Epidermal melanocyte (primary cell): ENCODE measurements around the gene DNAH5.
"Not testable (repeated sequence)": the region's sequence is repeated elsewhere in the genome, so short reads cannot be mapped to it uniquely, and the experiment has no call there.

Source experiments
- DNase-seq: peaks from one replicate; pipeline ENCODE4 v3.0.0; 2011; ENCODE audit warnings: low spot score; ENCODE audit not compliant: insufficient read length

DNAH5 gene

DNA sequence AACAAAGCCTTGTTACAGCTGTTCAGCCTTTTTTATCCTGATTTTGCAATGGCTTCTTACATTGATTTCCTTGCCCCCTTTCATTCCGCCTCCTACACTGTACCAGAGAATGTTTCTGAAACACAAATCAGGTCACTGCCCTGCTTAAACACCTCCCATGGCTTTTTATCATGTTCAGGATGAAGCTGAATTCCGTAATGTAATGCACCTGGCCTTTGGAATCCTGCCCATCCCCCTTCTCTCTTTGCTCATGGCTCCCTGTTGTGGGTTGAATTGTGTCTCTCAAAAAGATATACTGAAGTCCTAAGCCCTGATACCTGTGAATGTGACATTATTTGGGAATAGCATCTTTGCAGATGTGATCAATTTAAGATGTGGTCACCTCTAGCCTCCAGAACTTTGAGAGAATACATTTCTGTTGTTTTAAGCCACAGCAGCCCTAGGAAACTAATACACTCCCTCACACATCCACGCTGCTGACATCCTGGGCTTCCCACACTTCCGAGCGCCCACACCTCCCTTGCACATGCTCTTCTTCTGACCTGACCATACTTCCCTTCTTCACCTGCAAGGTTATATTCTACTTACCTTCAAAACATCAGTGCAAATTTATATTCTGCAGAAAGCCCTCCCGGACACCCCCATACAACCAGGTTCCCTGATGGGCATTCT is 101.2 kb downstream of the DNAH5 start:
- DNase-seq = no peak

DNA sequence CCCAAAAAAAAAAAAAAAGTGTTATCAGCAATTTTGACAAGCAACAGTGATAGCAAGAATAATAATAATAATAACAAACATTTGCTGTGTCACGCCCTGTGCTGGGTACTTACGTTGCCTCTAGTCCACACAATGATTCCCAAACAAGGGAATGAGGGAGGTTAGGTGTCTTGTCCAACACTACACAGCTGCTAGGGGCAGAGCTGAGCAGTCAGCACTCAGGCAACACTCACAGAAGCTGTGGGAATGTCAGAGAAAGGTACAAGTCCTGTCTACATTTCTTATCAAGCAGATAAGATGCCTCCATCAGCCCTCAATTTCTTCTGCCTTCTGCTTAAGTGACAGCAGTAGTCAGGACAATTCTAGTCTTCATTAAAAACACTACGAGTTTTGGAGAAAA is 111.0 kb downstream of the DNAH5 start:
- DNase-seq = no peak

DNA sequence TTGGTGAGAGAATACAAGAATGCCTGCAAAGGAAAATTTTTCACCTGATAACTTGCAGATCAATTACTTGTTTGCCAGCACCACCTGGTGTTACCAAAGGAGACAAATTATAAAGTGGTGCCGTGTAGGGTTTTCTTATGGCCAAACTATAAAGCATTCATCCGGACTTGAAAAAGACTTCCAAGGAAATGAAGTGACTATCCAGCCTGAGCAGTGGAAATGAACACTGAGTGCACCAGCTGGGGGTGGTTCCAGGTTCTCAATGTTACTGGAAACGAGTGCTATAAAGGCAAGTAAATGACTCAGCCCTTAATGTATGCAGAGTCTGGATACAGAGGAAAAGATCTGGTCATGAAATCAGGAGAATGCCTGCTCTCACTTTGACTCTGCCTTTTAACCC is 113.1 kb downstream of the DNAH5 start:
- no peak for DNase-seq

DNA sequence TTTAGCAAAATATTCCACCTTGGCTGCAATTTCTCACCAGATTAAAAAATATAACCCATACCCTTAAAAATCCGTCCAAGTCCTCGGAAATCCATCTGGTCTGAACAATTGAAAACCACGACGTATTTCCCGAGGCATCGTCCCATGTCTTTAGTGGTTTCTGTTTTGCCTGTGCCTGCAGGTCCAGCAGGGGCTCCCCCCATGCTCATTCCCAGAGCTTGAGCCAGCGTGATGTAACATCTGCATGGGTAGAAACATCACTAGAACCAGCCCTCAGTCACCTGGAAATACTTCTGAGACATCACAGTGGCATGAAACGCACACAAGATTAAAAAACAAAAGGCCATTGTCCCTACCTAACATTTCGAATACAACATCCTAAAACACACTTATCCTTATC is 114.0 kb downstream of the DNAH5 start:
- no peak for DNase-seq

DNA sequence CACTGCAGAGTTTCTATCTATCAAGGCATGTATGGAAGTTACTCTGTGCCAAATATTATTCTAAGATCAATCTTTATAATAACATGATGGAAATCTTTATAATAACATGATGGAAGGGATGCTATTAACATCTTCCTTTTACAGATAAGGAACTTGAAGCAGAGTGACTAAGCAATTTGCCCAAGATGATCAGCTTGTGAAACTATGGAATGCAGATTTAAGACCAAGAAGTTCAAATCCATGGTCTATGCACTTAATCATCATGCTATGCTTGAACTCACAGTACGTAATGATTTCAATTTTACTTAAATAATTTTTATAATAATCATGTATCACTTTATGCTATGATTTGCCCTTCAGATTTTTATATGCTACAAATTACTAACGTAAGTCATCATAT is 123.1 kb downstream of the DNAH5 start:
- no peak for DNase-seq

DNA sequence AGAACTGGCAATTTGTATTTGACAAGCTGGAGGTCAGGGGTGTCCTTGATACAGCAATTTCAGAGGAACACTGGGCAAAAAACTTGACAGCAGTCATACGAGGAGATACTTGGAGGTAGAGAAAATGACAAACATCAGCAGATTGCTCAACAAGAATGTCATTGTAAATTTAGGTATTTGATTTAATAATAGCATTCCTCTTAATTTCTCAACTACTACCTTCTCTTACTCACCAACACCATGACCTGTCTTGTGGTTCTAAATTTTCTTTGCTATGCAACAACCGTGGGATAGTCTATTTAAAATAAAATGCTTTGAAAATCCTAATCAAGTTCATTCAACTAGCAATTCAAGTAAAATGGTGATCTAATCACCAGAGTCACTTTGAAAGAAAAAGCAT is 128.4 kb downstream of the DNAH5 start:
- no peak for DNase-seq

DNA sequence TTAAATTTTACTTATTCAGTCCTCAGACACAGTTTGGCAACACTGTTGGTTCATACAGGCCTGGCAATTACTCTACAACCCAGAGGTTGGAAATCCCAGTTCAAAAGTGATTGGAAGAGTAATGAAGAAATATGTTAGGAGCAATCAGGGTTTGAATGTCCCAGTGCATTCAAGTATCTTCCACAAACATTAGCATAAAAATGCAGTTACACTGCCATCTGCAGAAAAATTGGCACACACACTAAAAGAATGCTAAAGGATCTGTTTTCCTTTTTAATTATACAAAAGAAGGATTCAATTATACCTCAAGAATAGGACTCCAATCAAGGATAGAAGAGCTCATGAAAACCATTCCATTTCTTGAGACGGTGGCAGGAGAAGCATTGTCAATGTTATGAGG is 130.2 kb downstream of the DNAH5 start:
- DNase-seq = no peak

DNA sequence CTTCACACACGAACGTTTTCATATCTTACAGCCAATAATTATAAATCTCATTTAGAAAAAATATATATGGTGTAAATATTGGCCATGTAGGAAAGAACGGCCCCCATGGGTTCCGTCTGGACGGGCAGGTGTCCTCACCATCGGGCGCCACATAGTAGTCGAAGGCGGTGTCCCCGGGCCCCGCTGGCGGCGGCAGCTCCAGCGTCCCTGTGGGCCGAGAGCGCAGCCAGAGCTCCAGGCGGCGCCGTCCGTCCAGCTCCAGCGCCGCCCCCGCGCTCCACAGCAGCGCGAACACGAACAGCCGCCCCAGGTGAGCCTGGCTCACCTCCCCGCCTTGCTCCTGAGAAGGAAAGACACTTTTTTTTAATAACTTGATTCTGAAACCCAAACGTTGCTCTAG is 134.6 kb downstream of the DNAH5 start:
- DNase-seq = no peak

DNA sequence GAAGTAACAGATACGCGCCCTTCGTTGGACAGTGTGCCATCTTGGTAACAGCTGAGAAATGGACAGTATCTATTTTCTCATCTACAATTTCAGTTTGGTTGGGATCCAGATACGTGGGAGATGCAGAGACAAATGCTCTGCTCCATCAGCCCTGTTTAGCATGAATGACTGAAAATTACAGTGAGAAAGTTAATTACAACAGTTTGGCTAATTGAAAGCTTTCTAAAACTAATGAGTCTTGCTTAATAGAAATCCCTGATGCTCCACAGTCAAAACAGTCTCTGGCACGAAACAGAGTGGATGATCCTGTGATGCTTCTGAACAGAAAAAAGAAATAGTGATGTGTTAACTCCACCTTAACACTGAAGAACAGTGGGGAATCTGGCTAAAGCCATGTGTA is 140.2 kb downstream of the DNAH5 start:
- DNase-seq = no peak

DNA sequence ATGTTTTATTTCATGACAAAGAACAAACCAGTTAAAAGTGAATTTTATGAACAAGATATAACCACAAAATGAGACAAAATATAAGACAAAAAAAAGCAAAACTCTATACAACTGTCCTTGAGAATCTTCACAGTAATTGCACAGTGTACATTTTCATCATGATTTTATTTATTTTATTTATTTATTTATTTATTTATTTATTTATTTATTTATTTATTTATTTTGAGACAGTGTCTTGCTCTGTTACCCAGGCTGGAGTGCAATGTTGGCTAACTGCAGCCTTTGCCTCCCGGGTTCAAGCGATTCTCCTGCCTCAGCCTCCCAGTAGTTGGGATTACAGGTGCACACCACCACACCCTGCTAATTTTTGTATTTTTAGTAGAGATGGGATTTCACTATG is 145.9 kb downstream of the DNAH5 start:
- not testable (repeated sequence) for DNase-seq

DNA sequence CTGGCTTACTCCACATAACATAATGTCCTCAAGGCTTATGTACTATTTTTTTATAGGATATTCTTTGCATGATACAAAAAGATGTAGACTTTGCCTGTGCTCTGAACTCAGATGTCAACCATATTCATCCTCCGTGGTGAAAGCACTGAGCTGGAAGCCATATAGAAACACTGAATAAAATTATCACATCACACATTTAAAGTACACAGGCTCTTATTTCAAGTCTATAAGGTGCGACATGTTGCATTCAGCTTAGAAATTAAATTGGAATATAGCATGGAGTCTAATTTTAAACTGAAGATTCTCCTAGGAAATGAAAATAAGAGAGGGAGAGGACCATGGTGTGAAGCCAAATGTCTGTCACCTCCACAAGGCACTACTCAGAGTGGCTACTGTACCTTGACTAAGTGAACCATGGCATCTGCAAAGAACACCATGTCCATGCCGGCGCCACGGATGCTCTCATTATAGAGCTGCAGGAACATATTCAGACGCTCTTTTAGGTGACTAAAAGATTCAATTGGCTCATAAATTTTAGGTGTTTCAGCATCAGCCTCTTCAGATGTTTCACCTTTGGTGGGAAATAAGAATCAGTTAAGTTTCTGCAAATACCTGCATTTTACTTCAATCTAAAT is 158.6 kb downstream of the DNAH5 start:
- DNase-seq = no peak

DNA sequence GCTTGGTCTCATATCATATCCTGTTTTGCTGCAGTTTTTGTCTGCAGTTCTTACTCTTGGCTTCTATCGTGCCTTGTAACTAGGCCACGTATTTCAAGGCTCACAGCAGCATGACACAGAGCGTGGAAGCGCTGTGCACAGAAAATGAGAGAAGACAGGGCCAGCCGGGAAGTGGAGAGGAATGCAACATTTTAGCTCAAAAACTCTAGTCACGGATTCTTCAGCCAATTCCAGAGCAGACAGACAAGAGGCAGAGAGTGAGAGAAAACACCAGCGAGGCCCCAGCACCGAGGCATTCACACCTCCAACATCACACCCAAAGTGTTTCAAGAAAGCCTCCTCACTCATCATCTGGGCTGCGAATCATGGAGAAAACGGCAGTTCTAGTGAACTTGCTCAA is 160.8 kb downstream of the DNAH5 start:
- no peak for DNase-seq

DNA sequence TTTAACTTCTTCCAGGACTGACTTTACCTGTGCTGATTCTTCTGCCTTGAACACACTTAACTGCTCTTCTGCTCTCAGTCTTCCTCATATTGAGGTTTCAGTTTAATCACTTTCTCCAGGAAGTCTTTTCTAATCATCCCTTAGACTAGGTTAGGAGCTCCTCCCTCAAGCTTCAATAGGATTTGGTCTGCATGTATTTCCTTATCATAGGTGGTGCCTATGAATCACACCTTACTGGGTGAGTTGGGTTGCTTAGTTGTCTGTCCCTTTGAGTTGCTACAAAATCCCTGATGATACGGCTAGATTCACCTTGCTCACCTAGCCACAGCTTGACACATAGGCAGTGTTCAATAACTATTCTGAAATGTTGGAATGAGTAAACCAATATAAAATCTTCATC is 164.4 kb downstream of the DNAH5 start:
- no peak for DNase-seq

DNA sequence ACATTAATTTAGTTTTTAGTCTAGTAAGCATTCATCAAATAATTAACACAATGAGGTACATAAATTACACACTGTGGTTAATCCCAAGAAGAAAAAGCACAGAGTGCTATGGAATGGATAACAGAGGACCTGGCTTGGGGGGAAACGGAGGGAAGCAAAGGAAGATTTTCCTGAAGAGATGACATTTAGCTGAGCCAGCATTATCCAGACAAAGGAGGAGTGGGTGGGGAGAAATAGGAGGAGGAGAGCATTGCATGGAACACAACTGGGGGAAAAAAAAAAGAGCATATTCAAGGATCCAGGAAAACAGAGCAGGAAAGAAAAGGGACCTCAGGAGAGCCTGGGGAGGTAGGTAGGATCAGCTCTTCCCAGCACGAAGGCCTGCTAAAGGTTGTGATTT is 170.8 kb downstream of the DNAH5 start:
- no peak for DNase-seq

DNA sequence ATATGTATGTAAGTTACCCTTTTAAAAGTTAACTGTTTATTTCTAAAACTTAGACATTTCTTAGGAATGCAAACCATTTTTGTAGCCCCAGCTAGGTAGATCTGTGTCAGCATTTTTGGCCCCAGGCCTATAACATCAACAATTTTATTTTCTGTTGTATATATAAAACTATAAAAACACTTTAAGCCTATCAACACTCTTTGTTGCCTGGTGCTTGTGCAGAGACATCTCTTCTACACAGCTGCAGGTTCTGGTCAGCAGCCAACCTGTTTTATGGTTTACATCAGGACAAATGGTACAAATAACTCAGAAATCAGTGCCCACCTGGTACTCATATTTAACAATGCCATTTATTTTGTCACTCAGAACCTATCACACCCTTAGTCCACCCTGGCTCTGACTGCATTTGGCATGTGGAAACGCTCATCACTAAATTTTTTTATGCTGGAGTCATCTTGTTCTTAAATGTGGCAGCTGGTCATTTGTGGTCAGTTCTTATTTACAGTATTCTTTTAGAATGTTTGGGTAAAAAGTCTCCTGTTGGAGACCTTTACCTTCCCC is 173.4 kb downstream of the DNAH5 start:
- no peak for DNase-seq

DNA sequence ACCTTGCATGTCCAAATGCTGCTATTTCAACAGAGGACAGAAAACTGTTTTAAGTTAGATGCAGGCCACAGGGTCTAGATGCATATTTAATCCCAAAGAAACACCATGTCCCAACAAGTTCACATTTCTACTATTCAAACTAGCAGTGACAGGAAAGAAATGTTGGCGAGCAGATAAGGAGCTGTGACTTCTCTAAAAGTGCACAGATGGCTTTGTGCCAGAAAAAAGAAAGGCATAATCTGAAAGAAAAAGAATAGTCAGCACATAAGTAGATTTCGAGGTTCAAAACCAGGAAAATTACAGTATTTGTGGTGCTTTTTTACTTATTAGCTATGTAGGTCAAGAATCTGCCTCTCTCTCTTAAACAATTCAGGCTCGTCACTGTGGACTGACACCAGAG is 178.3 kb downstream of the DNAH5 start:
- no peak for DNase-seq

DNA sequence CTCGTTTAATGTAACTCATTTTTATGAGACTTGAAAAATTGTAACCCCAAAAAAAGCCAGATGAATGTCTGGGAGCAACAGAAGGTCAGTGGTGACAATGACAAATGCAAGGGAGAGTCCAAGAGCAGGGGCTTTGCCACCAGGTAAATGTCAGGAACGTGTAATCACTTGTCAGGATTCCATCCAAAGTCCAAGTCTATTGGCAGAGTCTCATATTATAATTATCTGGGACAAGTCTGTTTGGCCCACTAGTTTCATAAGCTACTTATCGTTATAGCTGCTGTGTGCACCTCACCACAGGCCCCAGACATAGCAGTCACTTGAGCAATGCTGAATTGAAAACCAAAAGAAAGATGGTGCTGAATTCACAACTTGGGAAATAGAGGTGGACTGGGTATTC is 180.8 kb downstream of the DNAH5 start:
- DNase-seq = no peak

DNA sequence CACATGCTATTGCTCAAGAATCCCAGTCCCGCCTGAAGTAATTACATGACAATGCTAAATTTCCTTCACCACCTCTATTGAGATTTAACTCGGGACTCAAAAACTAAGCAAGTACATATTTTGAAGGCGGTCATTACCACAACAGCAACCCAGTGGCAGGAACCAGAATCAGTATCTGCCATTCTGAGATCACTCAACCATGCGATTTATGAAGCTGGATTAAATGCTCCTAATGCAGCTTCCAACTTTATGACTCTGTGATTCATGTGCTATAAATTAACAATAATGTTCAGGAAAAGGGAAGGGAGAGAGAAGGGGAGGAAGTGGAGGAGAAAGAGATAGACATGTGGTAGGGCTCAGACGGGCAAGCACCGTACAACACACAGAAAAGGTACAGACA is 194.7 kb downstream of the DNAH5 start:
- DNase-seq = no peak

DNA sequence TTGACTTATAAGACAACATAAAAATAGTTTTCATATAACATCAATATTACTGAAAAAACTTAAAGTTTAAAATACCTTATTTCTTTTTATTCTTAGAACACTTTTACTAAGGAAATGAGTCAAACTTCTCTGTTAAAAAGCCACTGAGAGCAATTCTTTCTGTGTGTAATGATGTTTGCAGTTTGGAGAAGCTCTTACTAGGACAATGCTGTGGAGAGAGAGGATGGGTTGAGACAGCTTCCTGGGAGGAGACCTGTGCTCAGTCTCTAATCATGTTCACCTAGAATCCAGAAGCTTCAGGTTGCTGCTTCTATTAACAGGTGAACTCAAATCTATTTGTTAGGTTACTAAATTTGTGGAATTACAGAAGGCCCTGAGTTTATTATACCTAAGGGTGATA is 198.5 kb downstream of the DNAH5 start:
- DNase-seq = no peak

DNA sequence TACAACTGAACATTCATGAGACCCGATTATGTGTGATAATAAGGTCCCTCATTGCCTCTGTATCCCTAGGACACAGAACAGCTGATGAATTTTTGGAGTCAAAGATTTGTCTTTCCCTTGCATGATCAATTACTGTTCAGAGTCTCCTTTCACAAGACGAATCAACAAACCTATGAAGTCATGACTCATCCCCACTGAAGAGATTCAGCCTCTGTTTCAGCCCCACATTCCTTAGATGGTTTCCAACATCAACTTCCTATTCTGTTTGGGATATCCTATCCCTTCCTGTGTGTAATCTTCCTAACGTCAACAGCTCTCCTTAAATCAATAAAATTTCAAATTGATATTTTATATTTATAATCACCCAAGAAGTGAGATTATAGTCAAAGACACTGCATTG is 199.0 kb downstream of the DNAH5 start:
- DNase-seq = no peak

DNA sequence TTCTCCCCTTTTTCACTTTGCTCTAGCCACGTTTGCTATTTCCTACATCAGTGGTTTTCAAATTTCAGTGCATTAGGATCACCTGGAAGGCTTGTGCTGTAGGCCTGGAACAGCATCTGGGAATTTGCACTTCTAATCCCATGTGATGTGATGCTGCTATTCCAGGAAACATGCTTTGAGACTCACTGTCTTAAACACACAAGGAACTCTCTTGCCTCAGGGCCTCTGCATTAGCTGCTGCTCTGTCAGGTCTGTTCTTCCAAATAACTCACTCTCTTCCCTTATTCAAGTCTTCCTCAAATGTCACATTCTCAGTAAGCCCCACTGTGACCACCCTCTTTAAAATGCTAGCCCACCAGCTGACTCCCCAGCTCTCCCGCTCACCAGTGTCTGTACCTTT is 204.0 kb downstream of the DNAH5 start:
- DNase-seq = no peak

DNA sequence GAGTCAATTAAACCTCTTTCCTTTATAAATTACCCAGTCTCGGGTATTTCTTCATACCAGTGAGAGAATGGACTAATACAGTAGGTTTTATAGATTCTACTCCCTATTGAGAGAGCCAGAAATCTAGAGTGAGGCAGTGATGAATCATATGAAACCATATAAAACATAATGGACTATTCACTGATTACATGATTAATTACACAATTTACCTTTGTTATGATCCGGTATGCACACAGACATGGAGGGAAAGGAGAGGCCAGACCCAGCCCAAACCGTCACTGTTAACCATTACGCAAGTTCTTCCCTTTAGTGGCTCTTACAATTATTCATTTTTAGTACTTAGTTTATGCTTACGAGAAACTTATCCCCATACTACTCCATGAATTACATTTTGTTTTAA is 205.0 kb downstream of the DNAH5 start:
- DNase-seq = no peak

DNA sequence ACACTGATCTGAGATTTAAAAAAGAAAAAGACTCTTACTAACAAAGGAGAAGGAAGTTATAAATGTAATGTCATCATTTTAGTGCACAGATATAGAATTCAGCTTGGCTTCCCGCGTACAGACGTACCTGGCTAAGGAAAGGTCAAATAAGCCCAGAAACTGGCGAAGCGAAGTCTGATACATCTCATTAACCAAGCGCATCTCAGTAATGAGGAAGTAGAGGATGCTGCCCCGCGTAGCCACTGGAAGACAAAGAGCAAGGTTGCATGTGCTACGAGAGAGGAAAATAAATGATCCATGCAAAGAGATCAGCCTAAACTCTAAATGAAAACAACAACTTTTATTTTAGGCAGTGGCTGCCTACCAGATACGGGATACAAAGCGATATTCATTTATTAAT is 208.8 kb downstream of the DNAH5 start:
- DNase-seq = no peak
